HEK293 (cell line): ENCODE measurements around the gene SUPT5H.

Experiments used
- AEBP2 ChIP-seq: fragments of 450-650 bp; formaldehyde crosslinking; IDR thresholded peaks from 2 replicates; pipeline ENCODE4 v1.5.1; 2016; ENCODE audit warnings: missing biosample characterization, missing genetic modification characterization, borderline replicate concordance
- GLIS1 ChIP-seq: fragments of 450-650 bp; formaldehyde crosslinking; IDR thresholded peaks from 2 replicates; pipeline ENCODE4 v1.5.1; 2016; ENCODE audit warnings: missing biosample characterization, missing genetic modification characterization
- KLF1 ChIP-seq: fragments of 450-650 bp; formaldehyde crosslinking; IDR thresholded peaks from 2 replicates; pipeline ENCODE4 v1.5.1; 2016; ENCODE audit warnings: missing biosample characterization, missing genetic modification characterization
- KLF7 ChIP-seq: fragments of 450-650 bp; formaldehyde crosslinking; IDR thresholded peaks from 2 replicates; pipeline ENCODE4 v1.5.1; 2016; ENCODE audit warnings: missing biosample characterization, missing genetic modification characterization, borderline replicate concordance
- OVOL3 ChIP-seq: fragments of 450-650 bp; formaldehyde crosslinking; IDR thresholded peaks from 2 replicates; pipeline ENCODE4 v1.5.1; 2016; ENCODE audit warnings: missing biosample characterization, missing genetic modification characterization
- SCRT2 ChIP-seq: fragments of 450-650 bp; formaldehyde crosslinking; IDR thresholded peaks from 2 replicates; pipeline ENCODE4 v1.5.1; 2016; ENCODE audit warnings: missing biosample characterization, missing genetic modification characterization
- SP2 ChIP-seq: fragments of 450-650 bp; formaldehyde crosslinking; IDR thresholded peaks from 2 replicates; pipeline ENCODE4 v1.5.1; 2016; ENCODE audit warnings: missing biosample characterization, missing genetic modification characterization
- SP7 ChIP-seq: fragments of 450-650 bp; formaldehyde crosslinking; IDR thresholded peaks from 2 replicates; pipeline ENCODE4 v1.5.1; 2016; ENCODE audit warnings: missing biosample characterization, missing genetic modification characterization
- YY1 ChIP-seq: fragments of 450-650 bp; formaldehyde crosslinking; IDR thresholded peaks from 2 replicates; pipeline ENCODE4 v1.5.1; 2018; ENCODE audit warnings: missing biosample characterization, missing genetic modification characterization
- YY2 ChIP-seq: fragments of 450-650 bp; formaldehyde crosslinking; IDR thresholded peaks from 2 replicates; pipeline ENCODE4 v1.5.1; 2016; ENCODE audit warnings: missing biosample characterization, missing genetic modification characterization
- ZBTB11 ChIP-seq: fragments of 450-650 bp; formaldehyde crosslinking; conservative IDR thresholded peaks from 2 replicates; pipeline ENCODE4 v1.5.1; 2016; ENCODE audit warnings: low read depth, missing biosample characterization, missing genetic modification characterization
- ZBTB7A ChIP-seq: fragments of 450-650 bp; formaldehyde crosslinking; IDR thresholded peaks from 2 replicates; pipeline ENCODE4 v1.5.1; 2016; ENCODE audit warnings: low read depth, missing biosample characterization, missing genetic modification characterization
- ZEB2 ChIP-seq: fragments of 450-650 bp; formaldehyde crosslinking; IDR thresholded peaks from 2 replicates; pipeline ENCODE4 v1.5.1; 2016; ENCODE audit warnings: missing biosample characterization, missing genetic modification characterization
- ZFHX2 ChIP-seq: fragments of 450-650 bp; formaldehyde crosslinking; conservative IDR thresholded peaks from 2 replicates; pipeline ENCODE4 v1.5.1; 2016; ENCODE audit warnings: missing biosample characterization, missing genetic modification characterization
- ZFP37 ChIP-seq: fragments of 450-650 bp; formaldehyde crosslinking; IDR thresholded peaks from 2 replicates; pipeline ENCODE4 v1.5.1; 2016; ENCODE audit warnings: missing biosample characterization, missing genetic modification characterization
- ZFP41 ChIP-seq: fragments of 450-650 bp; formaldehyde crosslinking; IDR thresholded peaks from 2 replicates; pipeline ENCODE4 v1.5.1; 2016; ENCODE audit warnings: missing biosample characterization, missing genetic modification characterization, borderline replicate concordance
- ZFP69B ChIP-seq: fragments of 450-650 bp; formaldehyde crosslinking; IDR thresholded peaks from 2 replicates; pipeline ENCODE4 v1.5.1; 2016; ENCODE audit warnings: missing biosample characterization, missing genetic modification characterization
- ZNF133 ChIP-seq: fragments of 450-650 bp; formaldehyde crosslinking; IDR thresholded peaks from 2 replicates; pipeline ENCODE4 v1.5.1; 2016; ENCODE audit warnings: missing biosample characterization, missing genetic modification characterization
- ZNF140 ChIP-seq: fragments of 450-650 bp; formaldehyde crosslinking; IDR thresholded peaks from 2 replicates; pipeline ENCODE4 v1.5.1; 2016; ENCODE audit warnings: missing biosample characterization, missing genetic modification characterization
- ZNF324 ChIP-seq: fragments of 450-650 bp; formaldehyde crosslinking; IDR thresholded peaks from 2 replicates; pipeline ENCODE4 v1.5.1; 2016; ENCODE audit warnings: missing biosample characterization, missing genetic modification characterization
- ZNF391 ChIP-seq: fragments of 450-650 bp; formaldehyde crosslinking; IDR thresholded peaks from 2 replicates; pipeline ENCODE4 v1.5.1; 2016; ENCODE audit warnings: low read depth, missing biosample characterization, missing genetic modification characterization, borderline replicate concordance
- ZNF416 ChIP-seq: fragments of 450-650 bp; formaldehyde crosslinking; IDR thresholded peaks from 2 replicates; pipeline ENCODE4 v1.5.1; 2016; ENCODE audit warnings: missing biosample characterization, missing genetic modification characterization
- ZNF580 ChIP-seq: fragments of 450-650 bp; formaldehyde crosslinking; IDR thresholded peaks from 2 replicates; pipeline ENCODE4 v1.5.1; 2016; ENCODE audit warnings: missing biosample characterization, missing genetic modification characterization
- ZNF610 ChIP-seq: fragments of 450-650 bp; formaldehyde crosslinking; IDR thresholded peaks from 2 replicates; pipeline ENCODE4 v1.5.1; 2016; ENCODE audit warnings: missing biosample characterization, missing genetic modification characterization, borderline replicate concordance
- ZNF670 ChIP-seq: fragments of 450-650 bp; formaldehyde crosslinking; IDR thresholded peaks from 2 replicates; pipeline ENCODE4 v1.5.1; 2016; ENCODE audit warnings: missing biosample characterization, missing genetic modification characterization, low read depth
- ZSCAN30 ChIP-seq: fragments of 450-650 bp; IDR thresholded peaks from 2 replicates; pipeline ENCODE4 v1.5.1; 2018; ENCODE audit warnings: missing biosample characterization, mild to moderate bottlenecking, missing genetic modification characterization, moderate library complexity
- ZXDB ChIP-seq: fragments of 450-650 bp; formaldehyde crosslinking; IDR thresholded peaks from 2 replicates; pipeline ENCODE4 v1.5.1; 2016; ENCODE audit warnings: missing biosample characterization, missing genetic modification characterization
- TF ChIP-seq, protein P1 (sequence below): fragments of 450-650 bp; formaldehyde crosslinking; IDR thresholded peaks from 2 replicates; pipeline ENCODE4 v1.5.1; 2016; ENCODE audit warnings: missing biosample characterization, missing genetic modification characterization
- TF ChIP-seq, protein P2 (sequence below): fragments of 450-650 bp; formaldehyde crosslinking; IDR thresholded peaks from 2 replicates; pipeline ENCODE4 v1.5.1; 2016; ENCODE audit warnings: missing biosample characterization, missing genetic modification characterization
- TF ChIP-seq, protein P3 (sequence below): fragments of 450-650 bp; formaldehyde crosslinking; IDR thresholded peaks from 2 replicates; pipeline ENCODE4; 2016; ENCODE audit warnings: missing biosample characterization, missing genetic modification characterization

Gene SUPT5H

GRCh38 chr19:39445196-39446111, at the start of gene SUPT5H (continued):
- TF ChIP-seq KLF1: peak; percentile 72
- peak; percentile 98 for TF ChIP-seq GLIS1 (tag by site-specific recombination)
- peak; percentile 18; the same call in 1 of the 2 replicates for TF ChIP-seq ZNF391 (tag by site-specific recombination)
- no peak for TF ChIP-seq ZNF133 (tag by site-specific recombination)
- TF ChIP-seq ZBTB11: peak; percentile 96
- no peak for TF ChIP-seq ZNF670 (tag by site-specific recombination)
- peak; percentile 99; the same call in 1 of the 2 replicates for TF ChIP-seq YY1
- TF ChIP-seq, protein P1, sequence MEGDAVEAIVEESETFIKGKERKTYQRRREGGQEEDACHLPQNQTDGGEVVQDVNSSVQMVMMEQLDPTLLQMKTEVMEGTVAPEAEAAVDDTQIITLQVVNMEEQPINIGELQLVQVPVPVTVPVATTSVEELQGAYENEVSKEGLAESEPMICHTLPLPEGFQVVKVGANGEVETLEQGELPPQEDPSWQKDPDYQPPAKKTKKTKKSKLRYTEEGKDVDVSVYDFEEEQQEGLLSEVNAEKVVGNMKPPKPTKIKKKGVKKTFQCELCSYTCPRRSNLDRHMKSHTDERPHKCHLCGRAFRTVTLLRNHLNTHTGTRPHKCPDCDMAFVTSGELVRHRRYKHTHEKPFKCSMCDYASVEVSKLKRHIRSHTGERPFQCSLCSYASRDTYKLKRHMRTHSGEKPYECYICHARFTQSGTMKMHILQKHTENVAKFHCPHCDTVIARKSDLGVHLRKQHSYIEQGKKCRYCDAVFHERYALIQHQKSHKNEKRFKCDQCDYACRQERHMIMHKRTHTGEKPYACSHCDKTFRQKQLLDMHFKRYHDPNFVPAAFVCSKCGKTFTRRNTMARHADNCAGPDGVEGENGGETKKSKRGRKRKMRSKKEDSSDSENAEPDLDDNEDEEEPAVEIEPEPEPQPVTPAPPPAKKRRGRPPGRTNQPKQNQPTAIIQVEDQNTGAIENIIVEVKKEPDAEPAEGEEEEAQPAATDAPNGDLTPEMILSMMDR (tag by site-specific recombination): peak; percentile 61
- TF ChIP-seq YY2 (tag by site-specific recombination): peak; percentile 97
- TF ChIP-seq SP7 (tag by site-specific recombination): peak; percentile 94
- TF ChIP-seq ZFHX2 (tag by site-specific recombination): peak; percentile 97
- TF ChIP-seq ZFP69B: peak; percentile 70; the same call in 1 of the 2 replicates
- TF ChIP-seq ZBTB7A (tag by site-specific recombination): 0 out of 2 replicates have a peak, but pooled peaks have one; percentile 30
- TF ChIP-seq, protein P2, sequence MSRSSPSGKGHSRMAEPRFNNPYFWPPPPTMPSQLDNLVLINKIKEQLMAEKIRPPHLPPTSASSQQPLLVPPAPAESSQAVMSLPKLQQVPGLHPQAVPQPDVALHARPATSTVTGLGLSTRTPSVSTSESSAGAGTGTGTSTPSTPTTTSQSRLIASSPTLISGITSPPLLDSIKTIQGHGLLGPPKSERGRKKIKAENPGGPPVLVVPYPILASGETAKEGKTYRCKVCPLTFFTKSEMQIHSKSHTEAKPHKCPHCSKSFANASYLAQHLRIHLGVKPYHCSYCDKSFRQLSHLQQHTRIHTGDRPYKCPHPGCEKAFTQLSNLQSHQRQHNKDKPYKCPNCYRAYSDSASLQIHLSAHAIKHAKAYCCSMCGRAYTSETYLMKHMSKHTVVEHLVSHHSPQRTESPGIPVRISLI: peak; percentile 99
- TF ChIP-seq, protein P3, sequence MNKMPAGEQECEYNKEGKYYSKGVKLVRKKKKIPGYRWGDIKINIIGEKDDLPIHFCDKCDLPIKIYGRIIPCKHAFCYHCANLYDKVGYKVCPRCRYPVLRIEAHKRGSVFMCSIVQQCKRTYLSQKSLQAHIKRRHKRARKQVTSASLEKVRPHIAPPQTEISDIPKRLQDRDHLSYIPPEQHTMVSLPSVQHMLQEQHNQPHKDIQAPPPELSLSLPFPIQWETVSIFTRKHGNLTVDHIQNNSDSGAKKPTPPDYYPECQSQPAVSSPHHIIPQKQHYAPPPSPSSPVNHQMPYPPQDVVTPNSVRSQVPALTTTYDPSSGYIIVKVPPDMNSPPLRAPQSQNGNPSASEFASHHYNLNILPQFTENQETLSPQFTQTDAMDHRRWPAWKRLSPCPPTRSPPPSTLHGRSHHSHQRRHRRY: no peak
- TF ChIP-seq ZNF610 (tag by site-specific recombination): peak; percentile 81; the same call in 1 of the 2 replicates
- no peak for TF ChIP-seq ZNF140
- TF ChIP-seq OVOL3 (tag by site-specific recombination): peak; percentile 23
- TF ChIP-seq ZNF416 (tag by site-specific recombination): 0 out of 2 replicates have a peak, but pooled peaks have one; percentile 52
- peak; percentile 58 for TF ChIP-seq ZSCAN30 (tag by site-specific recombination)
- TF ChIP-seq ZNF324 (tag by site-specific recombination): 0 out of 2 replicates have a peak, but pooled peaks have one; percentile 4
- no peak; the same call in none of the 2 replicates for TF ChIP-seq KLF7
- peak; percentile 96 for TF ChIP-seq ZFP37 (tag by site-specific recombination)
- TF ChIP-seq ZFP41 (tag by site-specific recombination): no peak
- no peak for TF ChIP-seq AEBP2 (tag by site-specific recombination)
- peak; percentile 92 for TF ChIP-seq SP2 (tag by site-specific recombination)
- peak; percentile 100 for TF ChIP-seq ZNF580 (tag by site-specific recombination)
- TF ChIP-seq ZXDB (tag by site-specific recombination): peak; percentile 100
- peak; percentile 37; the same call in 1 of the 2 replicates for TF ChIP-seq SCRT2 (tag by site-specific recombination)
- peak; percentile 94 for TF ChIP-seq ZEB2 (tag by site-specific recombination)
